ENCODE measurements around the gene RNASEH2B.

- TF ChIP-seq POLR2A (IDR thresholded peaks at IDR 0.05; ENCODE audit: low read depth, low read length): no peak
- TF ChIP-seq POLR2AphosphoS5 (IDR thresholded peaks at IDR 0.05; ENCODE audit: low read depth, low read length): no peak
Measured at GRCh38 chr13:50950849-50951248, 41.3 kb downstream of the RNASEH2B start.

All from GM12892 (cell line).